ENCODE results near the gene USP9X.

GRCh38 chrX:41137589-41137988, 52.3 kb downstream of the USP9X start:
- no peak for TF ChIP-seq CTCF (IDR thresholded peaks at IDR 0.05; ENCODE audit: insufficient read depth, low read length, poor library complexity, severe bottlenecking)
- TF ChIP-seq EZH2phosphoT487 (conservative IDR thresholded peaks at IDR 0.05; ENCODE audit: low read length), result no peak
